GM23338 (cell line): ENCODE data around the gene BDH1. TPM values are rescaled to one million over a fixed set of nuclear protein-coding genes. Genes with fewer than 3 reads are reported as not detected.
A peak's percentile ranks its signal among the peaks of the same experiment; 100 is the strongest.

Experiments
- ATAC-seq: fragments of 200-7000 bp; cut with Tn5 transposase; 3 replicates; pipeline ENCODE4 v1.9.1; 2020
- DNase-seq: peaks from one replicate; pipeline ENCODE4 v3.0.0-alpha.2; 2015; ENCODE audit warnings: low spot score
- H2AFZ ChIP-seq: fragments of 200-600 bp; sonication (generic); 2 replicates; pipeline ENCODE4 v1.8.0; 2016; ENCODE audit warnings: antibody characterized with exemption, mild to moderate bottlenecking, moderate library complexity
- H3F3A ChIP-seq: fragments of 200-600 bp; sonication (generic); replicated peaks from 2 replicates; pipeline ENCODE4 v1.8.0; 2017; ENCODE audit warnings: antibody characterized with exemption, mixed run types, low read depth
- H3K27ac ChIP-seq: fragments of 200-600 bp; sonication (generic); 2 replicates; pipeline ENCODE4 v1.6.1; 2016; ENCODE audit warnings: low read depth
- H3K27me3 ChIP-seq: fragments of 200-600 bp; sonication (generic); 2 replicates; pipeline ENCODE4 v1.8.0; 2016; ENCODE audit warnings: mild to moderate bottlenecking, mixed run types, moderate library complexity; ENCODE audit not compliant: insufficient read depth
- H3K36me3 ChIP-seq: fragments of 200-600 bp; sonication (generic); 2 replicates; pipeline ENCODE4 v1.8.0; 2016; ENCODE audit warnings: mild to moderate bottlenecking; ENCODE audit not compliant: insufficient read depth
- H3K4me1 ChIP-seq: fragments of 200-600 bp; sonication (generic); 2 replicates; pipeline ENCODE4 v1.8.0; 2016; ENCODE audit warnings: mild to moderate bottlenecking, moderate library complexity; ENCODE audit not compliant: insufficient read depth
- H3K4me2 ChIP-seq: fragments of 200-600 bp; sonication (generic); 2 replicates; pipeline ENCODE4 v1.7.1; 2017; ENCODE audit warnings: mixed run types
- H3K4me3 ChIP-seq: fragments of 200-600 bp; sonication (generic); 2 replicates; pipeline ENCODE4 v1.6.1; 2016; ENCODE audit warnings: mixed run types
- H3K79me2 ChIP-seq: fragments of 200-600 bp; sonication (generic); replicated peaks from 2 replicates; pipeline ENCODE4 v1.8.0; 2017; ENCODE audit warnings: mild to moderate bottlenecking; ENCODE audit not compliant: insufficient read depth
- H3K9me2 ChIP-seq: fragments of 200-600 bp; sonication (generic); 2 replicates; pipeline ENCODE4 v1.8.0; 2017; ENCODE audit not compliant: insufficient read depth
- H4K20me1 ChIP-seq: fragments of 200-600 bp; sonication (generic); replicated peaks from 2 replicates; pipeline ENCODE4 v1.8.0; 2017; ENCODE audit warnings: mild to moderate bottlenecking; ENCODE audit not compliant: insufficient read depth
- H3K27ac Mint-ChIP-seq: 2 replicates; pipeline ENCODE4 v1.8.0; 2020; ENCODE audit warnings: inconsistent platforms, mild to moderate bottlenecking, moderate library complexity, mixed read lengths
- H3K27me3 Mint-ChIP-seq: 3 replicates; pipeline ENCODE4 v1.8.0; 2022; ENCODE audit warnings: low read depth, mild to moderate bottlenecking, moderate library complexity, mixed read lengths, inconsistent platforms; ENCODE audit not compliant: insufficient read depth, poor library complexity
- H3K36me3 Mint-ChIP-seq: 3 replicates; pipeline ENCODE4 v1.8.0; 2021; ENCODE audit warnings: low read depth, mild to moderate bottlenecking, inconsistent platforms, moderate library complexity, mixed read lengths
- H3K4me1 Mint-ChIP-seq: 3 replicates; pipeline ENCODE4 v1.8.0; 2020; ENCODE audit warnings: mild to moderate bottlenecking, inconsistent platforms, mixed read lengths
- H3K4me3 Mint-ChIP-seq: 3 replicates; pipeline ENCODE4 v1.8.0; 2021; ENCODE audit warnings: moderate library complexity, mild to moderate bottlenecking, inconsistent platforms, mixed read lengths
- H3K9me3 Mint-ChIP-seq: 3 replicates; pipeline ENCODE4 v1.8.0; 2020; ENCODE audit warnings: moderate library complexity, mild to moderate bottlenecking, inconsistent platforms, mixed read lengths
- CREB1 ChIP-seq: fragments of 250-450 bp; sonication (Bioruptor Pico); IDR thresholded peaks from 2 replicates; pipeline ENCODE4 v1.5.0; 2020; ENCODE audit warnings: low read depth, mild to moderate bottlenecking, moderate library complexity
- CTCF ChIP-seq, 2 experiments: fragments of 200-600 bp in 1 of 2; sonication (generic) in 1 of 2; conservative IDR thresholded peaks; 2 replicates each; pipeline versions ENCODE4 v1.5.1 to v1.6.1; 2016 to 2017; ENCODE audit warnings: antibody characterized with exemption in 2 of 2, low read depth in 2 of 2, mild to moderate bottlenecking in 2 of 2, moderate library complexity in 1 of 2
- EZH2 ChIP-seq: fragments of 200-600 bp; sonication (generic); IDR thresholded peaks from one replicate; pipeline ENCODE4 v1.8.0; 2017; ENCODE audit warnings: antibody characterized with exemption, mild to moderate bottlenecking, low read depth; ENCODE audit not compliant: unreplicated experiment
- EZH2phosphoT487 ChIP-seq: fragments of 200-600 bp; sonication (generic); IDR thresholded peaks from one replicate; pipeline ENCODE4 v1.8.1; 2018; ENCODE audit warnings: antibody characterized with exemption; ENCODE audit not compliant: unreplicated experiment
- JUNB ChIP-seq: IDR thresholded peaks from one replicate; pipeline ENCODE4 v1.6.1; 2016; ENCODE audit warnings: antibody characterized with exemption; ENCODE audit not compliant: unreplicated experiment
- NANOG ChIP-seq: IDR thresholded peaks from 2 replicates; pipeline ENCODE4 v1.6.1; 2016; ENCODE audit warnings: antibody characterized with exemption, borderline replicate concordance
- POLR2AphosphoS5 ChIP-seq: IDR thresholded peaks from 2 replicates; pipeline ENCODE4 v1.6.1; 2016; ENCODE audit warnings: antibody characterized with exemption, low read depth
- ZNF462 ChIP-seq: fragments of 250-450 bp; sonication (Bioruptor Pico); IDR thresholded peaks from 2 replicates; pipeline ENCODE4 v1.5.0; 2020; ENCODE audit warnings: mild to moderate bottlenecking, moderate library complexity
- long read RNA-seq: library from polyadenylated mRNA; unstranded; transcript quantifications from one replicate; pipeline ENCODE4 v2.0.0, GENCODE V29; 2020; ENCODE audit not compliant: unreplicated experiment
- polyA plus RNA-seq: library from polyadenylated mRNA; unstranded; fragments of >200 nt; fragmentation: Nextera tagmentation; extraction: Ambion mirVana; gene quantifications from 2 replicates; pipeline ENCODE4 v1.2.1, GENCODE V29; 2016
- total RNA-seq: library from RNA; depleted of rRNA; stranded (reverse); fragments of >200 nt; shearing (Covaris generic); gene quantifications from 2 replicates; pipeline ENCODE4 v1.2.3, GENCODE V29; 2014; rRNA removed

BDH1 gene
- 11.2 and 18.1 TPM in 2 replicates for total RNA-seq
- polyA plus RNA-seq, result 17.1 and 19.3 TPM in 2 replicates
- long read RNA-seq, partial matches to known transcripts, result 0 of 5 reads
- long read RNA-seq, other reads (novel, unspliced or antisense), result 0 of 5 reads

GRCh38 chr3:197555281-197556261 lies at the start of gene BDH1:
Gene BDH1, minus strand, starts transcription at chr3:197555968. Its CDS starts 9,525 bp downstream, at chr3:197546443.
- peaks cover 23% of the 10 kb centered on the region for H3K36me3 Mint-ChIP-seq

More at GRCh38 chr3:197555281-197556261, at the start of gene BDH1:
- peak; percentile 50 for ATAC-seq
- peaks cover 18% of the 10 kb centered on the region for H3K79me2 ChIP-seq
- Mint-ChIP-seq H3K9me3 (peaks cover 21% of the 10 kb centered on the region; the same call in 2 of the 3 replicates), H3K4me3 (peak within 1 kb of the TSS; percentile 75), H3K4me1 (peaks cover 30% of the 10 kb centered on the region), H3K27me3 (peaks cover 13% of the 10 kb centered on the region), H3K27ac (peak within 1 kb of the TSS; percentile 66; the same call in 1 of the 2 replicates)
- peaks cover 34% of the 10 kb centered on the region for H3K4me1 ChIP-seq
- no peaks in the 10 kb centered on the region for H4K20me1 ChIP-seq
- peaks cover 13% of the 10 kb centered on the region for H3K27me3 ChIP-seq
- peak; percentile 83 for DNase-seq
- peak within 1 kb of the TSS; percentile 69 for H2AFZ ChIP-seq
- H3K4me3 ChIP-seq, result peak within 1 kb of the TSS; percentile 78
- H3K36me3 ChIP-seq, result no peaks in the 10 kb centered on the region
- H3K9me2 ChIP-seq, result no peaks in the 10 kb centered on the region
- H3F3A ChIP-seq, result peaks cover 4% of the 10 kb centered on the region; the same call in 1 of the 2 replicates
- peak within 1 kb of the TSS; percentile 86 for H3K27ac ChIP-seq
- no peak for TF ChIP-seq EZH2
- TF ChIP-seq POLR2AphosphoS5, result peak; percentile 49; the same call in 1 of the 2 replicates
- TF ChIP-seq CREB1 (CRISPR knock-in tag), result peak; percentile 12; the same call in 1 of the 2 replicates
- no peak for TF ChIP-seq EZH2phosphoT487
- TF ChIP-seq ZNF462, result no peak
- TF ChIP-seq NANOG, result no peak
- TF ChIP-seq JUNB, result no peak
- TF ChIP-seq CTCF (conservative IDR thresholded peaks at IDR 0.05; ENCODE audit: low read depth in 2 of 2), result peak in 1 of 2 experiments; percentile 28; a peak in 2 of 4 replicates
- H3K4me2 ChIP-seq, result peak within 1 kb of the TSS; percentile 83
